GM23338 (cell line): ENCODE measurements around the gene TMEM200A. TPM values are rescaled to one million over a fixed set of nuclear protein-coding genes. Genes with fewer than 3 reads are reported as not detected.

Experiments
- ATAC-seq: fragments of 200-7000 bp; cut with Tn5 transposase; 3 replicates; pipeline ENCODE4 v1.9.1; 2020
- DNase-seq: peaks from one replicate; pipeline ENCODE4 v3.0.0-alpha.2; 2015; ENCODE audit warnings: low spot score
- H2AFZ ChIP-seq: fragments of 200-600 bp; sonication (generic); 2 replicates; pipeline ENCODE4 v1.8.0; 2016; ENCODE audit warnings: antibody characterized with exemption, mild to moderate bottlenecking, moderate library complexity
- H3F3A ChIP-seq: fragments of 200-600 bp; sonication (generic); replicated peaks from 2 replicates; pipeline ENCODE4 v1.8.0; 2017; ENCODE audit warnings: antibody characterized with exemption, mixed run types, low read depth
- H3K27ac ChIP-seq: fragments of 200-600 bp; sonication (generic); 2 replicates; pipeline ENCODE4 v1.6.1; 2016; ENCODE audit warnings: low read depth
- H3K27me3 ChIP-seq: fragments of 200-600 bp; sonication (generic); 2 replicates; pipeline ENCODE4 v1.8.0; 2016; ENCODE audit warnings: mild to moderate bottlenecking, mixed run types, moderate library complexity; ENCODE audit not compliant: insufficient read depth
- H3K36me3 ChIP-seq: fragments of 200-600 bp; sonication (generic); 2 replicates; pipeline ENCODE4 v1.8.0; 2016; ENCODE audit warnings: mild to moderate bottlenecking; ENCODE audit not compliant: insufficient read depth
- H3K4me1 ChIP-seq: fragments of 200-600 bp; sonication (generic); 2 replicates; pipeline ENCODE4 v1.8.0; 2016; ENCODE audit warnings: mild to moderate bottlenecking, moderate library complexity; ENCODE audit not compliant: insufficient read depth
- H3K4me2 ChIP-seq: fragments of 200-600 bp; sonication (generic); 2 replicates; pipeline ENCODE4 v1.7.1; 2017; ENCODE audit warnings: mixed run types
- H3K4me3 ChIP-seq: fragments of 200-600 bp; sonication (generic); 2 replicates; pipeline ENCODE4 v1.6.1; 2016; ENCODE audit warnings: mixed run types
- H3K79me2 ChIP-seq: fragments of 200-600 bp; sonication (generic); replicated peaks from 2 replicates; pipeline ENCODE4 v1.8.0; 2017; ENCODE audit warnings: mild to moderate bottlenecking; ENCODE audit not compliant: insufficient read depth
- H3K9me2 ChIP-seq: fragments of 200-600 bp; sonication (generic); 2 replicates; pipeline ENCODE4 v1.8.0; 2017; ENCODE audit not compliant: insufficient read depth
- H4K20me1 ChIP-seq: fragments of 200-600 bp; sonication (generic); replicated peaks from 2 replicates; pipeline ENCODE4 v1.8.0; 2017; ENCODE audit warnings: mild to moderate bottlenecking; ENCODE audit not compliant: insufficient read depth
- H3K27ac Mint-ChIP-seq: 2 replicates; pipeline ENCODE4 v1.8.0; 2020; ENCODE audit warnings: inconsistent platforms, mild to moderate bottlenecking, moderate library complexity, mixed read lengths
- H3K27me3 Mint-ChIP-seq: 3 replicates; pipeline ENCODE4 v1.8.0; 2022; ENCODE audit warnings: low read depth, mild to moderate bottlenecking, moderate library complexity, mixed read lengths, inconsistent platforms; ENCODE audit not compliant: insufficient read depth, poor library complexity
- H3K36me3 Mint-ChIP-seq: 3 replicates; pipeline ENCODE4 v1.8.0; 2021; ENCODE audit warnings: low read depth, mild to moderate bottlenecking, inconsistent platforms, moderate library complexity, mixed read lengths
- H3K4me1 Mint-ChIP-seq: 3 replicates; pipeline ENCODE4 v1.8.0; 2020; ENCODE audit warnings: mild to moderate bottlenecking, inconsistent platforms, mixed read lengths
- H3K4me3 Mint-ChIP-seq: 3 replicates; pipeline ENCODE4 v1.8.0; 2021; ENCODE audit warnings: moderate library complexity, mild to moderate bottlenecking, inconsistent platforms, mixed read lengths
- H3K9me3 Mint-ChIP-seq: 3 replicates; pipeline ENCODE4 v1.8.0; 2020; ENCODE audit warnings: moderate library complexity, mild to moderate bottlenecking, inconsistent platforms, mixed read lengths
- CREB1 ChIP-seq: fragments of 250-450 bp; sonication (Bioruptor Pico); IDR thresholded peaks from 2 replicates; pipeline ENCODE4 v1.5.0; 2020; ENCODE audit warnings: low read depth, mild to moderate bottlenecking, moderate library complexity
- EZH2 ChIP-seq: fragments of 200-600 bp; sonication (generic); IDR thresholded peaks from one replicate; pipeline ENCODE4 v1.8.0; 2017; ENCODE audit warnings: antibody characterized with exemption, mild to moderate bottlenecking, low read depth; ENCODE audit not compliant: unreplicated experiment
- EZH2phosphoT487 ChIP-seq: fragments of 200-600 bp; sonication (generic); IDR thresholded peaks from one replicate; pipeline ENCODE4 v1.8.1; 2018; ENCODE audit warnings: antibody characterized with exemption; ENCODE audit not compliant: unreplicated experiment
- JUNB ChIP-seq: IDR thresholded peaks from one replicate; pipeline ENCODE4 v1.6.1; 2016; ENCODE audit warnings: antibody characterized with exemption; ENCODE audit not compliant: unreplicated experiment
- NANOG ChIP-seq: IDR thresholded peaks from 2 replicates; pipeline ENCODE4 v1.6.1; 2016; ENCODE audit warnings: antibody characterized with exemption, borderline replicate concordance
- POLR2AphosphoS5 ChIP-seq: IDR thresholded peaks from 2 replicates; pipeline ENCODE4 v1.6.1; 2016; ENCODE audit warnings: antibody characterized with exemption, low read depth
- STAT1 ChIP-seq: IDR thresholded peaks from one replicate; pipeline ENCODE4 v1.6.1; 2016; ENCODE audit warnings: antibody characterized with exemption; ENCODE audit not compliant: unreplicated experiment
- ZNF114 ChIP-seq: fragments of 250-450 bp; sonication (Bioruptor Pico); IDR thresholded peaks from 2 replicates; pipeline ENCODE4 v1.5.0; 2020; ENCODE audit warnings: mild to moderate bottlenecking, moderate library complexity
- ZNF331 ChIP-seq: fragments of 250-450 bp; sonication (Bioruptor Pico); IDR thresholded peaks from 2 replicates; pipeline ENCODE4 v1.5.0; 2020; ENCODE audit warnings: low read depth, mild to moderate bottlenecking, moderate library complexity
- polyA plus RNA-seq: library from polyadenylated mRNA; unstranded; fragments of >200 nt; fragmentation: Nextera tagmentation; extraction: Ambion mirVana; gene quantifications from 2 replicates; pipeline ENCODE4 v1.2.1, GENCODE V29; 2016
- total RNA-seq: library from RNA; depleted of rRNA; stranded (reverse); fragments of >200 nt; shearing (Covaris generic); gene quantifications from 2 replicates; pipeline ENCODE4 v1.2.3, GENCODE V29; 2014
- TF ChIP-seq, protein P1 (sequence below): fragments of 250-450 bp; sonication (Bioruptor Pico); IDR thresholded peaks from 2 replicates; pipeline ENCODE4 v1.5.0; 2020; ENCODE audit warnings: mild to moderate bottlenecking, moderate library complexity
- TF ChIP-seq, protein P2 (sequence below), 2 experiments: fragments of 200-600 bp in 1 of 2; sonication (generic) in 1 of 2; conservative IDR thresholded peaks; 2 replicates each; pipeline versions ENCODE4 v1.5.1 to v1.6.1; 2016 to 2017; ENCODE audit warnings: antibody characterized with exemption in 2 of 2, low read depth in 2 of 2, mild to moderate bottlenecking in 2 of 2, moderate library complexity in 1 of 2
- TF ChIP-seq, protein P3 (sequence below): IDR thresholded peaks from one replicate; pipeline ENCODE4 v1.6.1; 2018; ENCODE audit warnings: antibody characterized with exemption; ENCODE audit not compliant: unreplicated experiment
- TF ChIP-seq, protein P4 (sequence below): IDR thresholded peaks from 2 replicates; pipeline ENCODE4 v1.6.1; 2016; ENCODE audit warnings: antibody characterized with exemption

TMEM200A gene
- total and polyA plus RNA-seq, 2 experiments from 2014 or later = 7.1 to 22.7 TPM

DNA sequence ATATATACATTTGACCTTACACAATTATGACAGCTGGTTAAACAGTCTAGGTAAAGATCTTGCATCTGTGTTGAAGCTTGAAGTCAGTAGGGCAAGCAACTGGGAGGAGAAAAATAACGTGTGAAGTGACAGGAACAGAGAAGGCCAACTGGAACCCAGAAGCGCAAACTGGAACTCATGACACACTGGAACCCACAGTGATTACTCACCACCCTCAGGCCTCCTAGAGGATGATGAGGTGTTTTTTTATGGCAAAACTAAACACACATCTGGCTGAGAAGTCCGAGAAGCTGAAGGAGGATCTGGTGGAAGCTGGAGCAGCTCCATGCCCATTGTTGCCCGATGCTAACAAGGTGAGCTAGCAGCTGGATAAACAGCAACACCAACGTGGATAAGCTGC lies 108.1 kb downstream of the TMEM200A start:
- H3K4me1 ChIP-seq = no peaks in the 10 kb centered on the region
- H3K27ac ChIP-seq = no peak overlapping the region
- no peaks in the 10 kb centered on the region for H4K20me1 ChIP-seq
- ATAC-seq (no peak), DNase-seq (no peak)
- Mint-ChIP-seq H3K27ac (no peak overlapping the region), H3K9me3 (peaks cover 28% of the 10 kb centered on the region), H3K4me1 (no peaks in the 10 kb centered on the region), H3K27me3 (no peaks in the 10 kb centered on the region), H3K4me3 (no peak overlapping the region), H3K36me3 (peaks cover 17% of the 10 kb centered on the region)
- H2AFZ ChIP-seq = no peak overlapping the region
- H3K36me3 ChIP-seq = no peaks in the 10 kb centered on the region
- TF ChIP-seq ZNF114 (CRISPR knock-in tag) (no peak), ZNF331 (CRISPR knock-in tag) (no peak), NANOG (no peak), STAT1 (no peak), CREB1 (no peak), JUNB (no peak), EZH2phosphoT487 (no peak), POLR2AphosphoS5 (no peak), EZH2 (no peak)
- TF ChIP-seq, protein P1, sequence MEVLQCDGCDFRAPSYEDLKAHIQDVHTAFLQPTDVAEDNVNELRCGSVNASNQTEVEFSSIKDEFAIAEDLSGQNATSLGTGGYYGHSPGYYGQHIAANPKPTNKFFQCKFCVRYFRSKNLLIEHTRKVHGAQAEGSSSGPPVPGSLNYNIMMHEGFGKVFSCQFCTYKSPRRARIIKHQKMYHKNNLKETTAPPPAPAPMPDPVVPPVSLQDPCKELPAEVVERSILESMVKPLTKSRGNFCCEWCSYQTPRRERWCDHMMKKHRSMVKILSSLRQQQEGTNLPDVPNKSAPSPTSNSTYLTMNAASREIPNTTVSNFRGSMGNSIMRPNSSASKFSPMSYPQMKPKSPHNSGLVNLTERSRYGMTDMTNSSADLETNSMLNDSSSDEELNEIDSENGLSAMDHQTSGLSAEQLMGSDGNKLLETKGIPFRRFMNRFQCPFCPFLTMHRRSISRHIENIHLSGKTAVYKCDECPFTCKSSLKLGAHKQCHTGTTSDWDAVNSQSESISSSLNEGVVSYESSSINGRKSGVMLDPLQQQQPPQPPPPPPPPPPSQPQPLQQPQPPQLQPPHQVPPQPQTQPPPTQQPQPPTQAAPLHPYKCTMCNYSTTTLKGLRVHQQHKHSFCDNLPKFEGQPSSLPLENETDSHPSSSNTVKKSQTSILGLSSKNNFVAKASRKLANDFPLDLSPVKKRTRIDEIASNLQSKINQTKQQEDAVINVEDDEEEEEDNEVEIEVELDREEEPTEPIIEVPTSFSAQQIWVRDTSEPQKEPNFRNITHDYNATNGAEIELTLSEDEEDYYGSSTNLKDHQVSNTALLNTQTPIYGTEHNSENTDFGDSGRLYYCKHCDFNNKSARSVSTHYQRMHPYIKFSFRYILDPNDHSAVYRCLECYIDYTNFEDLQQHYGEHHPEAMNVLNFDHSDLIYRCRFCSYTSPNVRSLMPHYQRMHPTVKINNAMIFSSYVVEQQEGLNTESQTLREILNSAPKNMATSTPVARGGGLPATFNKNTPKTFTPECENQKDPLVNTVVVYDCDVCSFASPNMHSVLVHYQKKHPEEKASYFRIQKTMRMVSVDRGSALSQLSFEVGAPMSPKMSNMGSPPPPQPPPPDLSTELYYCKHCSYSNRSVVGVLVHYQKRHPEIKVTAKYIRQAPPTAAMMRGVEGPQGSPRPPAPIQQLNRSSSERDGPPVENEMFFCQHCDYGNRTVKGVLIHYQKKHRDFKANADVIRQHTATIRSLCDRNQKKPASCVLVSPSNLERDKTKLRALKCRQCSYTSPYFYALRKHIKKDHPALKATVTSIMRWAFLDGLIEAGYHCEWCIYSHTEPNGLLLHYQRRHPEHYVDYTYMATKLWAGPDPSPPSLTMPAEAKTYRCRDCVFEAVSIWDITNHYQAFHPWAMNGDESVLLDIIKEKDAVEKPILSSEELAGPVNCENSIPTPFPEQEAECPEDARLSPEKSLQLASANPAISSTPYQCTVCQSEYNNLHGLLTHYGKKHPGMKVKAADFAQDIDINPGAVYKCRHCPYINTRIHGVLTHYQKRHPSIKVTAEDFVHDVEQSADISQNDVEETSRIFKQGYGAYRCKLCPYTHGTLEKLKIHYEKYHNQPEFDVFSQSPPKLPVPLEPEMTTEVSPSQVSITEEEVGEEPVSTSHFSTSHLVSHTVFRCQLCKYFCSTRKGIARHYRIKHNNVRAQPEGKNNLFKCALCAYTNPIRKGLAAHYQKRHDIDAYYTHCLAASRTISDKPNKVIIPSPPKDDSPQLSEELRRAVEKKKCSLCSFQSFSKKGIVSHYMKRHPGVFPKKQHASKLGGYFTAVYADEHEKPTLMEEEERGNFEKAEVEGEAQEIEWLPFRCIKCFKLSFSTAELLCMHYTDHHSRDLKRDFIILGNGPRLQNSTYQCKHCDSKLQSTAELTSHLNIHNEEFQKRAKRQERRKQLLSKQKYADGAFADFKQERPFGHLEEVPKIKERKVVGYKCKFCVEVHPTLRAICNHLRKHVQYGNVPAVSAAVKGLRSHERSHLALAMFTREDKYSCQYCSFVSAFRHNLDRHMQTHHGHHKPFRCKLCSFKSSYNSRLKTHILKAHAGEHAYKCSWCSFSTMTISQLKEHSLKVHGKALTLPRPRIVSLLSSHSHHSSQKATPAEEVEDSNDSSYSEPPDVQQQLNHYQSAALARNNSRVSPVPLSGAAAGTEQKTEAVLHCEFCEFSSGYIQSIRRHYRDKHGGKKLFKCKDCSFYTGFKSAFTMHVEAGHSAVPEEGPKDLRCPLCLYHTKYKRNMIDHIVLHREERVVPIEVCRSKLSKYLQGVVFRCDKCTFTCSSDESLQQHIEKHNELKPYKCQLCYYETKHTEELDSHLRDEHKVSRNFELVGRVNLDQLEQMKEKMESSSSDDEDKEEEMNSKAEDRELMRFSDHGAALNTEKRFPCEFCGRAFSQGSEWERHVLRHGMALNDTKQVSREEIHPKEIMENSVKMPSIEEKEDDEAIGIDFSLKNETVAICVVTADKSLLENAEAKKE = no peak
- TF ChIP-seq, protein P2, sequence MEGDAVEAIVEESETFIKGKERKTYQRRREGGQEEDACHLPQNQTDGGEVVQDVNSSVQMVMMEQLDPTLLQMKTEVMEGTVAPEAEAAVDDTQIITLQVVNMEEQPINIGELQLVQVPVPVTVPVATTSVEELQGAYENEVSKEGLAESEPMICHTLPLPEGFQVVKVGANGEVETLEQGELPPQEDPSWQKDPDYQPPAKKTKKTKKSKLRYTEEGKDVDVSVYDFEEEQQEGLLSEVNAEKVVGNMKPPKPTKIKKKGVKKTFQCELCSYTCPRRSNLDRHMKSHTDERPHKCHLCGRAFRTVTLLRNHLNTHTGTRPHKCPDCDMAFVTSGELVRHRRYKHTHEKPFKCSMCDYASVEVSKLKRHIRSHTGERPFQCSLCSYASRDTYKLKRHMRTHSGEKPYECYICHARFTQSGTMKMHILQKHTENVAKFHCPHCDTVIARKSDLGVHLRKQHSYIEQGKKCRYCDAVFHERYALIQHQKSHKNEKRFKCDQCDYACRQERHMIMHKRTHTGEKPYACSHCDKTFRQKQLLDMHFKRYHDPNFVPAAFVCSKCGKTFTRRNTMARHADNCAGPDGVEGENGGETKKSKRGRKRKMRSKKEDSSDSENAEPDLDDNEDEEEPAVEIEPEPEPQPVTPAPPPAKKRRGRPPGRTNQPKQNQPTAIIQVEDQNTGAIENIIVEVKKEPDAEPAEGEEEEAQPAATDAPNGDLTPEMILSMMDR (conservative IDR thresholded peaks at IDR 0.05; ENCODE audit: low read depth in 2 of 2) = no peak
- TF ChIP-seq, protein P3, sequence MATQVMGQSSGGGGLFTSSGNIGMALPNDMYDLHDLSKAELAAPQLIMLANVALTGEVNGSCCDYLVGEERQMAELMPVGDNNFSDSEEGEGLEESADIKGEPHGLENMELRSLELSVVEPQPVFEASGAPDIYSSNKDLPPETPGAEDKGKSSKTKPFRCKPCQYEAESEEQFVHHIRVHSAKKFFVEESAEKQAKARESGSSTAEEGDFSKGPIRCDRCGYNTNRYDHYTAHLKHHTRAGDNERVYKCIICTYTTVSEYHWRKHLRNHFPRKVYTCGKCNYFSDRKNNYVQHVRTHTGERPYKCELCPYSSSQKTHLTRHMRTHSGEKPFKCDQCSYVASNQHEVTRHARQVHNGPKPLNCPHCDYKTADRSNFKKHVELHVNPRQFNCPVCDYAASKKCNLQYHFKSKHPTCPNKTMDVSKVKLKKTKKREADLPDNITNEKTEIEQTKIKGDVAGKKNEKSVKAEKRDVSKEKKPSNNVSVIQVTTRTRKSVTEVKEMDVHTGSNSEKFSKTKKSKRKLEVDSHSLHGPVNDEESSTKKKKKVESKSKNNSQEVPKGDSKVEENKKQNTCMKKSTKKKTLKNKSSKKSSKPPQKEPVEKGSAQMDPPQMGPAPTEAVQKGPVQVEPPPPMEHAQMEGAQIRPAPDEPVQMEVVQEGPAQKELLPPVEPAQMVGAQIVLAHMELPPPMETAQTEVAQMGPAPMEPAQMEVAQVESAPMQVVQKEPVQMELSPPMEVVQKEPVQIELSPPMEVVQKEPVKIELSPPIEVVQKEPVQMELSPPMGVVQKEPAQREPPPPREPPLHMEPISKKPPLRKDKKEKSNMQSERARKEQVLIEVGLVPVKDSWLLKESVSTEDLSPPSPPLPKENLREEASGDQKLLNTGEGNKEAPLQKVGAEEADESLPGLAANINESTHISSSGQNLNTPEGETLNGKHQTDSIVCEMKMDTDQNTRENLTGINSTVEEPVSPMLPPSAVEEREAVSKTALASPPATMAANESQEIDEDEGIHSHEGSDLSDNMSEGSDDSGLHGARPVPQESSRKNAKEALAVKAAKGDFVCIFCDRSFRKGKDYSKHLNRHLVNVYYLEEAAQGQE = no peak
- TF ChIP-seq, protein P4, sequence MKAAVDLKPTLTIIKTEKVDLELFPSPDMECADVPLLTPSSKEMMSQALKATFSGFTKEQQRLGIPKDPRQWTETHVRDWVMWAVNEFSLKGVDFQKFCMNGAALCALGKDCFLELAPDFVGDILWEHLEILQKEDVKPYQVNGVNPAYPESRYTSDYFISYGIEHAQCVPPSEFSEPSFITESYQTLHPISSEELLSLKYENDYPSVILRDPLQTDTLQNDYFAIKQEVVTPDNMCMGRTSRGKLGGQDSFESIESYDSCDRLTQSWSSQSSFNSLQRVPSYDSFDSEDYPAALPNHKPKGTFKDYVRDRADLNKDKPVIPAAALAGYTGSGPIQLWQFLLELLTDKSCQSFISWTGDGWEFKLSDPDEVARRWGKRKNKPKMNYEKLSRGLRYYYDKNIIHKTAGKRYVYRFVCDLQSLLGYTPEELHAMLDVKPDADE = no peak
- no peaks in the 10 kb centered on the region for H3K79me2 ChIP-seq
- no peaks in the 10 kb centered on the region; the same call in 1 of the 2 replicates for H3K9me2 ChIP-seq
- no peaks in the 10 kb centered on the region for H3F3A ChIP-seq
- no peak overlapping the region for H3K4me3 ChIP-seq
- no peaks in the 10 kb centered on the region for H3K27me3 ChIP-seq
- H3K4me2 ChIP-seq = no peak overlapping the region
